Fibroblast of villous mesenchyme (primary cell): ENCODE data around the gene TBL1XR1. TPM values are rescaled to one million over a fixed set of nuclear protein-coding genes. Genes with fewer than 3 reads are reported as not detected.

Experiments used
- DNase-seq: peaks from one replicate; pipeline ENCODE4 v3.0.0-alpha.2; 2010; ENCODE audit warnings: low read depth
- H3K4me3 ChIP-seq: 2 replicates; pipeline ENCODE4 v1.5.1; 2011; ENCODE audit warnings: low read depth, mild to moderate bottlenecking, low read length
- total RNA-seq: library from RNA; depleted of rRNA; stranded (reverse); fragments of >200 nt; gene quantifications from 2 replicates; pipeline ENCODE4 v1.2.3, GENCODE V29; 2012
- TF ChIP-seq, protein P1 (sequence below): IDR thresholded peaks from 2 replicates; pipeline ENCODE4 v1.5.1; 2012; ENCODE audit warnings: low read depth, mild to moderate bottlenecking, low read length; ENCODE audit not compliant: insufficient read depth

TBL1XR1 gene
- total RNA-seq, 1 donor, result 161 TPM

DNA sequence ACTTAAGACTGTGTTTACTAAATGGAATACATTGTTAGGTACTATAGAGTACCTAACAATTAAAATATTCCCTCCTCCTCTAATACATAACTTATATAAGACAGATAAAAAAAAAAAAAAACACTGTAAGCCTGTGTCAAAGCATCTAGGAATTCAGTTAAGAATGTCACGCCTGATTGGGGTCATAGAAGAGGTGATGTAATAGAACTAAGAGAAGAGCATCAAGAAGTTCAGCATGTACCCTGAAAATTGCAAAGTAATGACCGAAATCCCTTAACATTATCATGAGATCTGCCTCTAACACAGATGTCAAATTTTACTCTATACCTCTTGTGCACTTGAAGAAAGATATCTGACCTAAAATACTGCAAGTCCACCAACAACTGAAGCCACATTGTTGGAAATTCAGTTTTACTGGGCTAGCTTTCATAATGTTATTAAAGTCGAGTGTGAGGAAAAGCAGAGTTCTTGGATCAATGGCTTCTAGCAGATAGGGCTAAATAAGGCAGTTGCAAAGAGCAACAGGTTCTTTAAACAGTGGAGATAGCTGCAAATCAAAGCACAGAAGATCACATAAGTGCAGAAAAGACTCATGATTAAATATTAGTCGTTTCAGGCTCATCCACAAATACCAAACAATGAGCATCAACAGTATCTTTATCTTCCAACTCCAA is 75.0 kb downstream of the TBL1XR1 start:
- H3K4me3 ChIP-seq, result no peak overlapping the region
- no peak for DNase-seq
- TF ChIP-seq, protein P1, sequence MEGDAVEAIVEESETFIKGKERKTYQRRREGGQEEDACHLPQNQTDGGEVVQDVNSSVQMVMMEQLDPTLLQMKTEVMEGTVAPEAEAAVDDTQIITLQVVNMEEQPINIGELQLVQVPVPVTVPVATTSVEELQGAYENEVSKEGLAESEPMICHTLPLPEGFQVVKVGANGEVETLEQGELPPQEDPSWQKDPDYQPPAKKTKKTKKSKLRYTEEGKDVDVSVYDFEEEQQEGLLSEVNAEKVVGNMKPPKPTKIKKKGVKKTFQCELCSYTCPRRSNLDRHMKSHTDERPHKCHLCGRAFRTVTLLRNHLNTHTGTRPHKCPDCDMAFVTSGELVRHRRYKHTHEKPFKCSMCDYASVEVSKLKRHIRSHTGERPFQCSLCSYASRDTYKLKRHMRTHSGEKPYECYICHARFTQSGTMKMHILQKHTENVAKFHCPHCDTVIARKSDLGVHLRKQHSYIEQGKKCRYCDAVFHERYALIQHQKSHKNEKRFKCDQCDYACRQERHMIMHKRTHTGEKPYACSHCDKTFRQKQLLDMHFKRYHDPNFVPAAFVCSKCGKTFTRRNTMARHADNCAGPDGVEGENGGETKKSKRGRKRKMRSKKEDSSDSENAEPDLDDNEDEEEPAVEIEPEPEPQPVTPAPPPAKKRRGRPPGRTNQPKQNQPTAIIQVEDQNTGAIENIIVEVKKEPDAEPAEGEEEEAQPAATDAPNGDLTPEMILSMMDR, result no peak

DNA sequence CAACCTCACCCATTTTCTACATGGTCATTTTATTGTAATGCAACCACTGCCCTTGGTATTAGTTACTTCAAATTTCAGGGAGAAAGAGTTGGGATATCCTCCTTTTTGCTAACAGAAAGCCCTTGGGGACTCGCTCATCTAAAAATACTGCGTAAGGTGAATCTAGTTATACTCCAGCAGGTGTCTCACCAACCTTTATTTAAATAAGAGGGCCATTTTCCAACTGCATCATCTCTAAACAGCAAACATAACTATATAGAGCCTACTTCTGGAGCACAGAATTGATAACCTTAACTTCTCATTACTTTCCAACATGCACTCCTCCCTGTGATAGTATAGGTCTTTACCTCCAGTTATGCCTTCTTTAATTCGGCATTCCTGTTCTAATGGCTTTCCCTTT is 77.5 kb downstream of the TBL1XR1 start:
- no peak for DNase-seq

DNA sequence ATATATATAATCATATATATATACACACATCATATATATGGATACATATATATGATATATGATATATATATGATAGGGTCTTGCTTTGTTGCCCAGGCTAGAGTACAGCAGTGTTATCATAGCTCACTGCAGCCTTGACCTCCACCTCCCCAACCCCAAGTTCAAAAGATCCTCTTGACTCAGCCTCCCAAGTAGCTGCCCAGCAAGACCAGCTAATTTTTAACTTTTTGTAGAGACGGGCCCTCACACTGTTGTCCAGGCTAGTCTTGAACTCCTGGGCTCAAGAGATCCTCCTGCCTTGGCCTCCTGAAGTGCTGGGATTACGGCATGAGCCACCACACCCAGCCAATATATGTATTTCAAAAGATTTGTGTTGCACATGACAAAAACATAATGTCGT is 83.0 kb downstream of the TBL1XR1 start:
- H3K4me3 ChIP-seq, result no peak overlapping the region
- no peak for DNase-seq
- TF ChIP-seq, protein P1, result no peak

More for the DNA sequence above, 77.5 kb downstream of the TBL1XR1 start:
- no peak overlapping the region for H3K4me3 ChIP-seq
- TF ChIP-seq, protein P1, result no peak

DNA sequence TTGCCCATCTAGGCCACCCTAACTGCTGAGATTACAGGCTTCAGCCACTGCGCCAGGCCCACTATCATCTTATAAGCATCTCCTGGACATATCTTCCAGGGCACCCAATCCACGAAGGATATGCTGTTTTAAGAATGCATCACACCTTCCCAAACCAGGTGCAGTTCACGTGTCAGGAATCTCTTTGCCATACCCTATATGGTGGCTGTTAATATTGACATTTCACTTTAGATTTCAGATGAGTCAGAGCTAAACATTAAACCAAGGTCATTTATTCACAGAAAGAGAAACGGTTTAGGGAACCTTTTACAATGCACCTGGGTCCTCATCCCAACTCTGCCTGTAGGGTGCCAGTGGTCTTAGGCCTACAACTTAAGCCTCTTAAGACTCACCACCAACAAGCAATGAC is 85.7 kb downstream of the TBL1XR1 start:
- no peak overlapping the region for H3K4me3 ChIP-seq
- TF ChIP-seq, protein P1, result no peak
- no peak for DNase-seq

DNA sequence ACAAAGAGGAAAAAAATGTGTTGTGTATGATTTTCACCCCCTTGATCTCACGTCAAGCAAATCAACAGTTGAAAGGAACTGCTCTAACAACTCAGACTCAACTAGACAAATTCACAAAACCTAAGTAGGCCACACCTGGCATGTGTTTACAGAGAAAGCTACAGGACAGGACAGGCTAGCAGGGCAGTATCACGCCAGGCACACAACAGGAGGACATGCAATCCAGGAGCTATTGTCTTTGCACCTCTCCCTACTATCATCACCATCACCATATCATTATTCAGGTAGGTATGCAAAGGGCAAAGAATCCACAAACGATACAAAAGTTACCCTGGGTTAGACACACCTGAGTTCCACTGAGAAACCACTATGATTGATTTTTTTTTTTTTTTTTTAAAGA is 86.4 kb downstream of the TBL1XR1 start:
- H3K4me3 ChIP-seq, result no peak overlapping the region
- DNase-seq, result no peak
- TF ChIP-seq, protein P1, result no peak

DNA sequence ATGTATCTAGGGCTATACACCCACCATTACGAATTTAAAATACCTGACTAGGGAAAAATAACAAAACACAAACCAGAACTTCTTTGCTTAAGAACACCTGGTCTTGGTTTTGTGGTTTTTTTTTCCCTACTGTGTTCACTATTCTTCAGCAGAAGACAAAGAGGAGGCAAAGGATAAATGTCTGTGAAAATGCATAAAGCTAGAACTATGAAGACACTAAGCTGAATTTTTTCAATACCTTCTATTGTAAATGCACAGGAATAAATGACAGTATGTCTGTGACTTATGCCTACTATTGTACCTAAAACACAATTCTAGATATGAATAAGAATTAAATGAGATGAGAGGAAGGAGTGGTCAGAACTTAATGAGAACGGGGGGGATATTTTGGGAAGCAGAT is 86.9 kb downstream of the TBL1XR1 start:
- DNase-seq, result no peak
- no peak overlapping the region for H3K4me3 ChIP-seq
- TF ChIP-seq, protein P1, result no peak
